GM18499 (cell line): ENCODE data around the gene PPFIA4.

ENCODE experiments used
- ATAC-seq: cut with Tn5 transposase; IDR thresholded peaks from one replicate; pipeline ENCODE4 v1.9.1; 2021; ENCODE audit warnings: moderate number of reproducible peaks; ENCODE audit not compliant: insufficient read depth, unreplicated experiment

PPFIA4 gene

DNA sequence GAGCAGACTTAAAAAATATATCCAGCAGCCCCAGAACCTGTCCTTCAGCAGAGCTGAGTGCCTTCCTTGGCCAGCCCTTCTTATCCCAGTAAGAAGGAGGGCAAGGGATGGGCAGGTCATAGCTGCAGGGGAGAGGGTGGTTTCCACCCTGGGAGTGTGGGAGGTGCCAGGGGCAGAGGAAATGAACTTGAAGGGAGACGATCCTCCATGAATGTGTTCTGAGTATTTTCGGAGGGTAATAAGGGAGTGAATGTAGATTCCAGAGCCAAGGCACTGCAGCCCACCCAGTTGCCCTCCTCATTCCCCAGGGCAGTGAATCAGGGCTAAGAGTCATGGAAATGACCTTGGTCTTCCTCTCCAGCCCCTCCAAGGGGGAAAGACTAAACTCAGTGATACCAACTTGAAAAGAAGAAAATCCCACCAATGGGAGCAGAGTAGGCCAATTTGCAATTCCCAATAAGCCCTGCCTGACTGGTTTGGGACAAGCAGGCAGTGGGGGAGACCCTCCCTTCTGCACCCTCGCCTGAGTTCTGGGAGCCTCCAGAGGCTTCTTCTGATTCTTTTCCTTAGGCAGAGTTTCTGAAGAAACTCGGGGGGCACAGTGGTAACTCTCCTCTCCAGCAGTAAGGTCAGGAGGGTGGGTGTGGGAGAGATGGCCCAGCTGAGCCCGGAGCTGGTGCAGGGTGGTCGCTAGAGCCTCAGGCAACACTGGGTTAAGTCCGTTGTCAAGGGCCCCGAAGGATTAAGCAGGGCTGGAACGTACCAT lies 55.4 kb downstream of the PPFIA4 start:
- no peak for ATAC-seq

DNA sequence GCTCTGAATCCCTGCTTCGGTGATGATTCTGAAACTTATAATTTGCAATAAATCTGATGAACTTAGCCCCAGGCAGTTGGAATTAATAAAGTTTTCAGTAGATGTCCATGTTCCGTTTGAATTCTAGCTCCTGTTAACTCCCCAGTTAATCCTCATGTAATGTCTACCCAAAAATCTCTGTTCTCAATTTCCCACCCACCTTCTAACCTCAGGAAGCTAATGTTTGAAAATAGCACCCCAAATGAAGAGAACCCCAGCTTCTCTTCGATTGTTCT lies 55.9 kb downstream of the PPFIA4 start:
- ATAC-seq, result no peak

DNA sequence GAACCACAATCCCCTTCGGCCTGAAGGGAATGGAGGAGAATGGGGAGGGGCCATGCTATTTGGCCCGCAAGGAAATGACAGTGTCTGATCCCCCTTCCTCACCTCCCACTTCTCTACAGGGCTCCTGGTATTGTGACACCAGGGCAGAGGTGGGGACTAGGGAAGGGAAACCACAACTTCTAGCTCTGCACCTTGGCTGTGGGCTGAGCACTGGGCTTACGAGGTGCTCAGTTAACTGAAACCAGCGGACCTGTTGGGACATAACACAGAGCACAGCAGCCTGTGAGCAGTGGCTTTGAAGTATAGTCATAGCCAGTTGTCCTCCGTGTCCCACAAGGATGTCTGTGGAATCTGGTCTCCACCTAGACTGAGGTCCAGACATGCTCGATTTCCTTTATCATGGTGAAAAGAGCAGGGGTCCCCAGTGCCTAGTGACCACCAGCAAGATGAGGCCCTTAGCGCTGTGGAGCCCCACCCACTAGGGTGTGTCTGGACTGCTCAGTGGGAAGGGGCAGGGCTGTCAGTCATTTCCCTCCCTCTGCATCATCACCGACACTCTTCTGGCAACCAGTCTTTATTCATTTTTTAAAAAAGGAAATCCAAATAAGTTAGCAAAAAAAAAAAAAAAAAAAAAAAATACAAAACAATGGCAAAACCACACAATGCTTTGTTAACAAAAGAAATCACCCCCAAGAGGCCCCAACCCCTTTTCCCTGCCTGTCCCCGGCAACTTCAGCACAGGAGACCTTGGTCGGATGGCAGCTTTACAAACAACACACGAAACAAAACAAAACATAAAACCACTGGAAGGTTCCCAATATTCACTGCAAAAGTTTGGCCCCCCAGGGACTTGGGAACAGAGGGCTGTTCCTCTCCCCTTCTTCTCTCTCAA lies 56.5 kb downstream of the PPFIA4 start:
- ATAC-seq, result no peak

GRCh38 chr1:203083463-203083921 lies 57.2 kb downstream of the PPFIA4 start:
- no peak for ATAC-seq

DNA sequence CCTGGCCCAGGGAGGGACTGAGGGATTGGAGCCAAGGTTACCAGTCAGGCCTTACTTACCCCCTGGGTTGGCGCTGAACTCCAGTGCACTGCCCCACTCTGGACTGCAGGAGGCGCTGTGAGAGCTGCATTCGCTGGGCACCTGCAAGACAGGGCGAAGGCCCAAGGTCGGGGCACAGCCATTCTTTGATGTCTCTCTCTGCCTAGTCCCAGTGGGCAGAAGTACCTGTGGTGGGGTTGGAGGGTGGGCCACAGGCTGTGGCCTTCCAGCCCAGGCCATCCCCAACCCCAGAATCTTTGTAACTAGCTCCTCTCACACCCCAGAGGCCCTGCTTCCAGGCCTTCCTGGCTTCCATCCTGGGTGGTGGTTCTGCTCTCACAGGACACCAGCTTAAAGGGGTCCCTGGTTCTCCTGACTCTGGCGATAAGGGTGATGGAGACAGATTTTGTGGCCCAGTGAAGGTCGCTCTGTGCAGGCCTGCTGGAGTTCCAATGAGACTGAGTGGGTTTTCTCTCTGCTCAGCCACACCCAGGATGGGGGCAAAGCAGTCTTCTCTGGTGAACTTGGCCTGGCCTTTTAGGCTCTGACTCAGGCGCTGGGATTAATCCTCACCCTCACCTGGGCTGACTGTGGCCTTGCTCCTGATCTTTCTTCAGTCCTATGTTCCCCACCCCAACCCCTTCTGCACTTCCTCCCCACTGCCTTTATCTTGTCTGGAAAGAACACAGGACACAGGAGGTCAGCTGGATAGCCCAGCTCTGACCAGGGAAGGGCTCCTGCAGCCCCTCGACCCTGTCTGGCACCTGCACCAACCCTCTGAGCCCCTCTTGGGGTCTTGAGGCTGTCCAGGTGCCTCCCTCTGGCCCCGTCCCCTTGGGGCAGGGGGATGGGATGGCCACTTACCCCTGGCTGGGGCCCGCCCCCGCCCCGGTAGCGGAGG lies 58.6 kb downstream of the PPFIA4 start:
- ATAC-seq, result no peak

- ATAC-seq, result no peak
Measured at GRCh38 chr1:203085528-203086406, 59.5 kb downstream of the PPFIA4 start, which contains the start of gene MYOG. MYOG (minus strand) TSS chr1:203086012; CDS start chr1:203085961, 51 bp downstream.

GRCh38 chr1:203086992-203087763 lies 60.9 kb downstream of the PPFIA4 start:
- ATAC-seq, result no peak

- no peak for ATAC-seq
Measured at GRCh38 chr1:203088441-203088840, 62.1 kb downstream of the PPFIA4 start.

DNA sequence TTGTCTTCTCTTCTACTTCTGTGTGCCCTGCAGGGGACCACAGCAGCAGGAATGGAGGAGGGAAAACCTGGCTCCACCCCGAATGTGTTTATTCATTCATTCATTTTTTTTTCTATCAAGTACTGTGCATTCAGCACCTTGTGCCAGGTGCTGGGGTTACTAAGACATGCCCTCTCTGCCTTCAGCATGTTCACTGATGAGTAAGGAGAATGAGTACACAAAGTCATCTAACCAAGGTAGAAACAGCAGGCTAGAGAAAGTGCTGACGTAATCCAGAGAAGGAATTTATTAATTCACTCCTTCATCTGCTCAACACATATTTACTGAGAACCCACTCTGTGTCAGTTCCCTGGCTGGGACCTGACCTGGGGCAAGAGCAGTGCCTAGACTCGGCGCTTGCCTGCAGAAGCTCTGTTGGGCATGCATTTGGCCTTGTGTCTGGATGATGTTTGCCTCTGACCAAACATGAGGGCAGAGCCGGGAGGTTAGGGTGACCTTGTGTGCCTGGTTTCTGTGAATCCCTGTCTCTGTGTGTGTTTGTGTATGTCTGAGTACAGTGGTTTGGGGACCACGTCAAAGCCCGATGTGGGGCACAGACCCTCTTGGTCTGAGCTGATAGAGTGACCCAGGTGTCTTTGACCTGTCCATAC lies 62.8 kb downstream of the PPFIA4 start:
- no peak for ATAC-seq

DNA sequence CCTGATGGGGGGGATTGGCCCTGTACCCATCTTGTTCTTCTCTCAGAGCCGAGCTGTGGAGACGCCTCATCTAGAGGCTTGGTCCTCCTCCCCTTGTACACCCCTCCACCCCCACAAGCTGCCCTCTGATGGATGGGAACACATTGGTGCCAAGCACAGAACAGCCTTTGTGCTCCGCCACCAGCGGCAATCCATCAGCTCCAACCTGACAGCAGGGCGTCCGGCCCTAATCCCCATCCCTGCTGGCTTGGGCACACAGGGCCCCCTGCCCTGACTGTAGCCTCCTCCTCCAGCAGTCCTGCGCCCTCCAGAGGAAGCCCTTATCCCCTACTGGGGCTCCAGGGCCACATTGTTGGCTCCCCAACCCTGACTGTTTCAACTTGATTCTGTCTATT lies 63.4 kb downstream of the PPFIA4 start:
- no peak for ATAC-seq

GRCh38 chr1:203090421-203091198 lies 64.3 kb downstream of the PPFIA4 start:
- ATAC-seq, result no peak

- ATAC-seq, result no peak
Measured at GRCh38 chr1:203091199-203091477, 64.8 kb downstream of the PPFIA4 start.

DNA sequence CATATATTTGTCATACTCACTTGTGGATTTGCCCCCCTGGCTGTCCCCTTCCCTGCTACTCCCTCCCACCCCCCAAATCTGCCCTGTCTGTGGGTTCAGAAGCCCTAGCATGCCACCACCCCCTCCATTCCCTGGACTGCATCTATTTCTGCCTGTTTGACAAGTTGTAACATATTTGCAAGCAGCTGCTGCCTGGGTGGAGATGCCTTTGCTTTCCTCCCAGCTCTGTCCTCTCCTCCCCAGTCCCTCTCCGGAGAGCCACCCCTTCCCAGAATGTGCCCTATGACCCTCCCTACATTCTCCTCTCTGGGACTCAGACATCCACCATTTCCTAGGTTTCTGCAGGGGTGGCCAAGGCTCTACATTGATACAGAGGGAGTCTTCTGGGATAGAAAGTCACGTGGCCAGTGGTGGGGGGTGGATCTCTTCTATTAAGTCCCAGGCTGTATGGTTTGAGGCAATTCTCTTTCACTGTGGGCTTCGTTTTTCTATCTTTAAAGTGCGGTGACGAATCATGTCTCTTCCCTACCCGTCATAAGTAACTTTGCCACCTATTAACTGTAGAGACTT lies 65.6 kb downstream of the PPFIA4 start:
- ATAC-seq, result no peak

GRCh38 chr1:203093754-203094410 lies 67.6 kb downstream of the PPFIA4 start:
- no peak for ATAC-seq

DNA sequence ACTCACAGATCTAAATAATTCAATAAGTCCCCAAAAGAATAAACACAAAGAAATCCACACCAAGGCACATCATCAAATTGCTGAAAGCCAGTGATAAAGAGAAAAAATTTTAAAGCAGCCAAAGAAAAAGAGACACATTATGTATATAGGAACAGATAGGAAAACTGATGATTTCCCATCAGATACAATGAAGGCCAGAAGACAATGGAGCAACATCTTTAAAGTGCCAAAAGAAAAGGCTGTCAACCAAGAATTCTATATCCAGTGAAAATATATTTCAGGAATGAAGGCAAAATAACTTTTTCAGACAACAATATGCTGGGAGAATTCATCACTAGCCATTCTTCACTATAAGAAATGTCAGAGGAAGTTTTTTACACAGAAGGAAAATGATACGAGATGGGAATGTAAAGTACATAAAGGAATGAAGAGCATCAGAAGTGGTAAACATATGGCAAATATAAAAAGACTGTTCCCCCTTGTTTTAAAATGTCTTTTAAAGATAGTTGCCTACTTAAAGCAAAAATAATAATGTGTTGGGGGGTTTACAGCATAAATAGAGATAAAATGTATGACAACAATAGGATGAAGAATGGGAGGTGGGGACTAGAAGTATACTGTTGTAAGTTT lies 68.9 kb downstream of the PPFIA4 start:
- no peak for ATAC-seq

DNA sequence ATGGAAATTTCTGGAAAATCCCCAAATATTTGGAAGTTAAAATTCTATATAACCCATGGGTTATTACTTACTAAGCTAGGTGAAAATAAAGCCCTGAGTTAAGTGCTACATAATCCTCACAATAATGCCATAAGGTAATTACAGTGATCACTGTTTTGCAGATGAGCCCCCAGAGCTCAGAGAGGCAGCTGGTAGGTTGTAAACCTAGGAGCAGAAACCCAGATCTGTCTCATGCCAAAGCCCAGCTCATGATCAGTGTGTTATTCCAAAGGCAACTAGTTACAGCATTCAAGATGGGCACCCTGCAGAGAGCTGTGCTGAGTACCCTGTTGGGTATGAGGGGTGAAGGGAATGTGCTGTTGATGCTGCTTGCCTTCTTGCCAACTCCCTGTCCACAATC lies 70.3 kb downstream of the PPFIA4 start:
- no peak for ATAC-seq

DNA sequence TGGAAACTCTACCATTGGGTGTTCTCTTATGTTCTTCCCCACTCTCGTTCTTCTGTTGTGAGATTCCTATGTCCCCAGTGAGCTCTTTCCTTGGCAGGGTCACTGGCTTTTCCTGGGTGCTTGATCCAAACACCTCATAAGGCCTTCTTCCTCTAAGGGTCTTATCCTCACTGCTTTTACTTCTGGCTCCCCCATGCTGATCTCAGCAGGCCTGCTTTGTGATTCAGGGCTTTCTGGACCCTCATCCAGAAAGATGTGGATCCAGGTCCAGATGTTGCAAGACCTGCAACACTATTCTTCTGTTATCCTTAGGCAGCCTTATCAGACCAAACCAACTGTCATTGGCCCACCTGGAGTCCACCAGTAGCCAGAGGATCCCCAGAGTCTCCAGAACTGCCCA lies 70.7 kb downstream of the PPFIA4 start:
- no peak for ATAC-seq
